Sigmoid colon (tissue), 7 donors: ENCODE results near the gene MS4A3. TPM values are rescaled to one million over a fixed set of nuclear protein-coding genes. Genes with fewer than 3 reads are reported as not detected.
"Not testable (repeated sequence)": the region's sequence is repeated elsewhere in the genome, so short reads cannot be mapped to it uniquely, and the experiment has no call there.

Experiments used
- DNase-seq: peaks from one replicate; pipeline ENCODE4 v3.0.0-alpha.2; 2019
- H3K27ac ChIP-seq, 4 donors: fragments of 200-600 bp; sonication (generic); one replicate each; pipeline ENCODE4 v1.5.1; 2016 to 2019; ENCODE audit warnings: mild to moderate bottlenecking in 1 of 4
- H3K27me3 ChIP-seq, 3 donors: fragments of 200-600 bp; sonication (generic); one replicate each; pipeline ENCODE4 v1.5.1; 2019; ENCODE audit warnings: mild to moderate bottlenecking in 1 of 3
- H3K36me3 ChIP-seq, 4 donors: fragments of 200-600 bp; sonication (generic); one replicate each; pipeline ENCODE4 v1.5.1; 2016 to 2019
- H3K4me1 ChIP-seq, 4 donors: fragments of 200-600 bp; sonication (generic); one replicate each; pipeline ENCODE4 v1.5.1; 2017 to 2019
- H3K4me3 ChIP-seq, 4 donors: fragments of 200-600 bp; sonication (generic); one replicate each; pipeline ENCODE4 v1.5.1; 2017 to 2019; ENCODE audit warnings: mild to moderate bottlenecking in 2 of 4, moderate library complexity in 1 of 4
- H3K9me3 ChIP-seq, 4 donors: fragments of 200-600 bp in 3 of 4; sonication (generic) in 3 of 4; one replicate each; pipeline versions ENCODE4 v1.5.1 to v1.6.1; 2013 to 2019
- EP300 ChIP-seq, 4 donors: sonication (generic); formaldehyde crosslinking; IDR thresholded peaks; one replicate each; pipeline ENCODE4 v1.6.1; 2017; ENCODE audit warnings: antibody characterized with exemption in 4 of 4
- POLR2A ChIP-seq, 2 donors: fragments of 450-650 bp; IDR thresholded peaks; one replicate each; pipeline ENCODE4 v1.6.1; 2016; ENCODE audit warnings: antibody characterized with exemption in 2 of 2, mild to moderate bottlenecking in 2 of 2, moderate library complexity in 2 of 2
- POLR2AphosphoS5 ChIP-seq, 4 donors: sonication (generic); formaldehyde crosslinking; IDR thresholded peaks; one replicate each; pipeline ENCODE4 v1.6.1; 2017; ENCODE audit warnings: antibody characterized with exemption in 4 of 4
- WGBS, 2 donors: extraction: QIAGEN DNeasy Blood & Tissue Kit; methylation state at CpG; one replicate each; pipeline ENCODE4 v1.1.7; 2013; 5-methylcytosine and 5-hydroxymethylcytosine counted together
- intact Hi-C: fragments of 100-400 bp; cut with DNase I; formaldehyde crosslinking; loops from one replicate; pipeline ENCODE4 v1.15.1; 2023
- polyA plus RNA-seq, 3 donors: library from polyadenylated mRNA; stranded (reverse); fragments of 200-250 nt; gene quantifications; one replicate each; pipeline ENCODE4 v1.2.3, GENCODE V29; 2013
- total RNA-seq, 4 donors: library from RNA; depleted of rRNA; stranded (reverse); fragments of >200 nt; gene quantifications; one replicate each; pipeline ENCODE4 v1.1.0, GENCODE V29; 2016
- TF ChIP-seq, protein P1 (sequence below), 4 experiments: fragments of 450-650 bp in 3 of 4; fragments of 200-600 bp in 1 of 4; IDR thresholded peaks; one replicate each; pipeline ENCODE4 v1.5.1; 2016 to 2019; ENCODE audit warnings: antibody characterized with exemption in 4 of 4, mild to moderate bottlenecking in 3 of 4, moderate library complexity in 2 of 4
- donor health status: healthy with polysubstance abuse.
- donor health status: Bipolar disorder and iron deficiency.
- donor health status: healthy.

MS4A3 gene
- total and polyA plus RNA-seq, 7 donors = not detected

GRCh38 chr11:60088364-60088763 lies 31.9 kb downstream of the MS4A3 start, which contains the start of gene MS4A2:
TSS of gene MS4A2 (plus strand) at chr11:60088664. CDS start at chr11:60088766, 102 bp downstream.
- WGBS, 2 donors = 85 to 93% methylated on average over 1 of the region's 1 CpG
- no peak within 1 kb of the TSS for H3K27ac ChIP-seq
- no peaks in the 10 kb centered on the region for H3K4me1 ChIP-seq
- DNase-seq = no peak
- no peaks in the 10 kb centered on the region for H3K9me3 ChIP-seq
- no peak within 1 kb of the TSS for H3K4me3 ChIP-seq
- TF ChIP-seq POLR2A (IDR thresholded peaks at IDR 0.05) (no peak), EP300 (IDR thresholded peaks at IDR 0.05) (no peak), POLR2AphosphoS5 (IDR thresholded peaks at IDR 0.05) (no peak)
- TF ChIP-seq, protein P1, sequence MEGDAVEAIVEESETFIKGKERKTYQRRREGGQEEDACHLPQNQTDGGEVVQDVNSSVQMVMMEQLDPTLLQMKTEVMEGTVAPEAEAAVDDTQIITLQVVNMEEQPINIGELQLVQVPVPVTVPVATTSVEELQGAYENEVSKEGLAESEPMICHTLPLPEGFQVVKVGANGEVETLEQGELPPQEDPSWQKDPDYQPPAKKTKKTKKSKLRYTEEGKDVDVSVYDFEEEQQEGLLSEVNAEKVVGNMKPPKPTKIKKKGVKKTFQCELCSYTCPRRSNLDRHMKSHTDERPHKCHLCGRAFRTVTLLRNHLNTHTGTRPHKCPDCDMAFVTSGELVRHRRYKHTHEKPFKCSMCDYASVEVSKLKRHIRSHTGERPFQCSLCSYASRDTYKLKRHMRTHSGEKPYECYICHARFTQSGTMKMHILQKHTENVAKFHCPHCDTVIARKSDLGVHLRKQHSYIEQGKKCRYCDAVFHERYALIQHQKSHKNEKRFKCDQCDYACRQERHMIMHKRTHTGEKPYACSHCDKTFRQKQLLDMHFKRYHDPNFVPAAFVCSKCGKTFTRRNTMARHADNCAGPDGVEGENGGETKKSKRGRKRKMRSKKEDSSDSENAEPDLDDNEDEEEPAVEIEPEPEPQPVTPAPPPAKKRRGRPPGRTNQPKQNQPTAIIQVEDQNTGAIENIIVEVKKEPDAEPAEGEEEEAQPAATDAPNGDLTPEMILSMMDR (IDR thresholded peaks at IDR 0.05) = no peak
- H3K36me3 ChIP-seq = no peaks in the 10 kb centered on the region
- no peaks in the 10 kb centered on the region for H3K27me3 ChIP-seq
- intact Hi-C loops = no loop called here

DNA sequence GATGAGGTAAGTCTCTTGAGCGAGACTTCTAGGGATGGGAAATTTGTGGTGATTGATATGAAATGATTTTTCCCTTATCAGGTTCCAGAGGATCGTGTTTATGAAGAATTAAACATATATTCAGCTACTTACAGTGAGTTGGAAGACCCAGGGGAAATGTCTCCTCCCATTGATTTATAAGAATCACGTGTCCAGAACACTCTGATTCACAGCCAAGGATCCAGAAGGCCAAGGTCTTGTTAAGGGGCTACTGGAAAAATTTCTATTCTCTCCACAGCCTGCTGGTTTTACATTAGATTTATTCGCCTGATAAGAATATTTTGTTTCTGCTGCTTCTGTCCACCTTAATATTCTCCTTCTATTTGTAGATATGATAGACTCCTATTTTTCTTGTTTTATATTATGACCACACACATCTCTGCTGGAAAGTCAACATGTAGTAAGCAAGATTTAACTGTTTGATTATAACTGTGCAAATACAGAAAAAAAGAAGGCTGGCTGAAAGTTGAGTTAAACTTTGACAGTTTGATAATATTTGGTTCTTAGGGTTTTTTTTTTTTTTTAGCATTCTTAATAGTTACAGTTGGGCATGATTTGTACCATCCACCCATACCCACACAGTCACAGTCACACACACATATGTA lies 39.1 kb downstream of the MS4A3 start:
- H3K36me3 ChIP-seq = no peaks in the 10 kb centered on the region
- no peaks in the 10 kb centered on the region for H3K4me1 ChIP-seq
- no peaks in the 10 kb centered on the region for H3K9me3 ChIP-seq
- DNase-seq = no peak
- 63 to 71% methylated on average over 4 of the region's 4 CpGs for WGBS, 2 donors
- no peak overlapping the region for H3K27ac ChIP-seq
- TF ChIP-seq POLR2AphosphoS5 (IDR thresholded peaks at IDR 0.05) (no peak), POLR2A (IDR thresholded peaks at IDR 0.05) (no peak)
- TF ChIP-seq, protein P1 (IDR thresholded peaks at IDR 0.05) = no peak
- no peak overlapping the region for H3K4me3 ChIP-seq
- no peaks in the 10 kb centered on the region for H3K27me3 ChIP-seq
- intact Hi-C loops = no loop called here

GRCh38 chr11:60097189-60097588 lies 40.7 kb downstream of the MS4A3 start:
- Histone ChIP-seq H3K4me3 (no peak overlapping the region), H3K9me3 (no peaks in the 10 kb centered on the region), H3K4me1 (no peaks in the 10 kb centered on the region), H3K27ac (no peak overlapping the region), H3K27me3 (no peaks in the 10 kb centered on the region), H3K36me3 (no peaks in the 10 kb centered on the region)
- TF ChIP-seq EP300 (IDR thresholded peaks at IDR 0.05) (no peak), POLR2AphosphoS5 (IDR thresholded peaks at IDR 0.05) (no peak), POLR2A (IDR thresholded peaks at IDR 0.05) (no peak)
- TF ChIP-seq, protein P1 (IDR thresholded peaks at IDR 0.05) = no peak
- WGBS, 2 donors = 87 to 96% methylated on average over 1 of the region's 1 CpG
- intact Hi-C loops = no loop called here
- DNase-seq = no peak

DNA sequence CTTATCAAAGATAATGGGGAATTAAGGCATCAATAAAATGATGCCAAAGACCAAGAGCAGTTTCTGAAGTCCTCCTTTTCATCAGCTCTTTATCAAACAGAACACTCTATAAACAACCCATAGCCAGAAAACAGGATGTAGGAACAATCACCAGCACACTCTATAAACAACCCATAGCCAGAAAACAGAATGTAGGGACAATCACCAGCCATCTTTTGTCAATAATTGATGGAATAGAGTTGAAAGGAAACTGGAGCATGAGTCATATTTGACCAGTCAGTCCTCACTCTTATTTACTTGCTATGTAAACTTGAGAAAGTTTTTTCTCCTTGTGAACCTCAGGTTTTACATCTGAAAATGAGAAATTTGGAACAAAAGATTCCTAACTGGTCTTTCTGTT lies 42.0 kb downstream of the MS4A3 start:
- H3K4me1 ChIP-seq = no peaks in the 10 kb centered on the region
- H3K4me3 ChIP-seq = no peak overlapping the region
- TF ChIP-seq POLR2A (IDR thresholded peaks at IDR 0.05) = no peak
- TF ChIP-seq EP300 (IDR thresholded peaks at IDR 0.05) = no peak
- no peaks in the 10 kb centered on the region for H3K27me3 ChIP-seq
- no peaks in the 10 kb centered on the region for H3K9me3 ChIP-seq
- no peak overlapping the region for H3K27ac ChIP-seq
- H3K36me3 ChIP-seq = no peaks in the 10 kb centered on the region
- DNase-seq = no peak
- intact Hi-C loops = no loop called here

DNA sequence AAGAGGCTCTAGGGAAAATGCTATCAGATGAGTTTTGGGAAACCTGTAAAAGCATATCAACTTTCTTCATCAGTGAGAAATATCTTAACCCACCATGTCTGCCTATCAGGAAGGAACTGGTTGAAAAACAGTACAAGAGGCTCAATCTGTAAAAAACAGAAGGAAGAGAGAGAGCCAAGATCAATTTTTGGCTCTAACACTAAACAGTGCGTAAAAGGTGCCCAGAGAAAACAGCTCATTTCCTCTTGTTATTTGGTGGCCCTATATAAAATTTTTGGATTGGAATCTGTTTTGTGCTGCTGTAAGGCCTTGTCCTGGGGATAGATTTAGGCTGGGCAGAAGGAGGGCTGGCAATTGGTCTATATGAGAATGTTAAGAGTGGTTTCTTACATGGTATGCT lies 44.1 kb downstream of the MS4A3 start:
- H3K36me3 ChIP-seq = no peaks in the 10 kb centered on the region
- H3K27ac ChIP-seq = no peak overlapping the region
- DNase-seq = no peak
- H3K27me3 ChIP-seq = no peaks in the 10 kb centered on the region
- intact Hi-C loops = no loop called here
- no peak overlapping the region for H3K4me3 ChIP-seq
- TF ChIP-seq, protein P1 (IDR thresholded peaks at IDR 0.05) = no peak
- TF ChIP-seq POLR2A (IDR thresholded peaks at IDR 0.05) = no peak
- H3K4me1 ChIP-seq = no peaks in the 10 kb centered on the region
- no peaks in the 10 kb centered on the region for H3K9me3 ChIP-seq
- WGBS, 2 donors = 82 to 86% methylated on average over 1 of the region's 1 CpG

GRCh38 chr11:60101368-60101767 lies 44.9 kb downstream of the MS4A3 start:
- H3K4me1 ChIP-seq, H3K27me3 ChIP-seq, H3K9me3 ChIP-seq, DNase-seq, H3K36me3 ChIP-seq, H3K4me3 ChIP-seq, intact Hi-C loops, H3K27ac ChIP-seq: not testable (repeated sequence)
- WGBS, 2 donors = 68 to 75% methylated on average over 11 of the region's 11 CpGs

- DNase-seq, H3K4me1 ChIP-seq, H3K27me3 ChIP-seq, intact Hi-C loops, H3K4me3 ChIP-seq, H3K27ac ChIP-seq, H3K36me3 ChIP-seq, H3K9me3 ChIP-seq: not testable (repeated sequence)
- WGBS, 2 donors = 67 to 85% methylated on average over 8 of the region's 8 CpGs
Observed at GRCh38 chr11:60104471-60105115, 48.1 kb downstream of the MS4A3 start.

DNA sequence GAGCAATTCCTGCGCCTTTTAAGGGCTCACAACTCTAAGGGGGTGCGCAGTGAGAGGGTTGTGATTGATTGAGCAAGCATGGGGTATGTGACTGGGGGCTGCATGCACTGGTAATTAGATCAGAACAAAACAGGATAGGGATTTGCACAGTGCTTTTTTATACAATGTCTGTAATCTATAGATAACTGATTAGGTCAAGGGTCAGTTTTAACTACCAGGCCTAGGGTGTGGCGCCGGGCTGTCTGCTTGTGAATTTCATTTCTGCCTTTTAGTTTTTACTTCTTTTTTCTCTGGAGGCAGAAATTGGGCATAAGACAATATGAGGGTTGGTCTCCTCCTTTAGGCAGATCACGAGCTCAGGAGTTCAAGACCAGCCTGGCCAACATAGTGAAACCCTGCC lies 52.2 kb downstream of the MS4A3 start:
- H3K4me1 ChIP-seq, intact Hi-C loops: not testable (repeated sequence)
- 51 to 79% methylated on average over 5 of the region's 5 CpGs for WGBS, 2 donors

More for the DNA sequence above, 52.2 kb downstream of the MS4A3 start:
- H3K9me3 ChIP-seq, H3K27ac ChIP-seq, H3K36me3 ChIP-seq, DNase-seq, H3K4me3 ChIP-seq, H3K27me3 ChIP-seq: not testable (repeated sequence)
